Left lobe of liver (tissue), 1 donor: ENCODE measurements around the gene ZNF518B. TPM values are rescaled to one million over a fixed set of nuclear protein-coding genes. Genes with fewer than 3 reads are reported as not detected.

ENCODE experiments used
- total RNA-seq: library from RNA; stranded (reverse); gene quantifications from one replicate; pipeline ENCODE4 v1.2.1, GENCODE V29; 2021
- donor health status: DM: no; HTN: yes; CAD: no.

Gene ZNF518B
- total RNA-seq, 1 donor from 2014 or later = 3.2 TPM

Other genes with a start within 250 kb of the ZNF518B start
- gene CLNK, start 227.3 kb upstream of the ZNF518B start, total RNA-seq = not detected